Colonic mucosa (tissue), 4 donors: ENCODE data around the gene MRTFA. TPM values are rescaled to one million over a fixed set of nuclear protein-coding genes. Genes with fewer than 3 reads are reported as not detected.
A peak's percentile ranks its signal among the peaks of the same experiment; 100 is the strongest.
"Not testable (repeated sequence)": the region's sequence is repeated elsewhere in the genome, so short reads cannot be mapped to it uniquely, and the experiment has no call there.

Source experiments
- DNase-seq: peaks from one replicate; pipeline ENCODE4 v3.0.0-alpha.2; 2020
- H3K27ac ChIP-seq: fragments of 200-600 bp; one replicate; pipeline ENCODE4 v1.8.0; 2021
- H3K27me3 ChIP-seq: fragments of 200-600 bp; one replicate; pipeline ENCODE4 v1.8.0; 2021
- H3K36me3 ChIP-seq: fragments of 200-600 bp; one replicate; pipeline ENCODE4 v1.8.0; 2021
- H3K4me1 ChIP-seq: fragments of 200-600 bp; one replicate; pipeline ENCODE4 v1.8.0; 2021; ENCODE audit warnings: mild to moderate bottlenecking
- H3K4me3 ChIP-seq: fragments of 200-600 bp; one replicate; pipeline ENCODE4 v1.8.0; 2021
- H3K9ac ChIP-seq, 2 donors: one replicate each; pipeline ENCODE4 v1.7.0; 2013; ENCODE audit warnings: control low read depth in 2 of 2, low read depth in 2 of 2, low read length in 2 of 2
- H3K9me3 ChIP-seq: fragments of 200-600 bp; one replicate; pipeline ENCODE4 v1.8.0; 2021
- CTCF ChIP-seq: fragments of 200-600 bp; IDR thresholded peaks from one replicate; pipeline ENCODE4 v1.8.0; 2022; ENCODE audit warnings: antibody characterized with exemption, mild to moderate bottlenecking
- intact Hi-C: fragments of 100-400 bp; cut with DNase I; formaldehyde crosslinking; loops from one replicate; pipeline ENCODE4 v1.14.1; 2022
- total RNA-seq, 2 donors: library from RNA; stranded (reverse); fragmentation: NEBNext Ultra II Directional in 1 of 2; extraction: Animal tissue kit (Norgen Biotek cat#: 25700) in 1 of 2; gene quantifications; one replicate each; pipeline ENCODE4 v1.2.1, GENCODE V29; 2021
- donor health status: healthy.
- donor health status: DM: no; HTN: no; CAD: no.
- donor health status: DM: no; HTN: no; CAD: no.

MRTFA gene
- total RNA-seq, 2 donors from 2014 or later, result 31.9 to 35.6 TPM

GRCh38 chr22:40659166-40659565 is 22.6 kb upstream of the MRTFA start:
- no peaks in the 10 kb centered on the region for H3K4me1 ChIP-seq
- H3K9ac ChIP-seq, result no peak overlapping the region
- no peak for DNase-seq
- H3K4me3 ChIP-seq, result no peak overlapping the region
- no peak for TF ChIP-seq CTCF
- H3K27me3 ChIP-seq, result no peaks in the 10 kb centered on the region
- no peak overlapping the region for H3K27ac ChIP-seq
- no peaks in the 10 kb centered on the region for H3K36me3 ChIP-seq
- H3K9me3 ChIP-seq, result no peaks in the 10 kb centered on the region
- intact Hi-C loops, result no loop called here

DNA sequence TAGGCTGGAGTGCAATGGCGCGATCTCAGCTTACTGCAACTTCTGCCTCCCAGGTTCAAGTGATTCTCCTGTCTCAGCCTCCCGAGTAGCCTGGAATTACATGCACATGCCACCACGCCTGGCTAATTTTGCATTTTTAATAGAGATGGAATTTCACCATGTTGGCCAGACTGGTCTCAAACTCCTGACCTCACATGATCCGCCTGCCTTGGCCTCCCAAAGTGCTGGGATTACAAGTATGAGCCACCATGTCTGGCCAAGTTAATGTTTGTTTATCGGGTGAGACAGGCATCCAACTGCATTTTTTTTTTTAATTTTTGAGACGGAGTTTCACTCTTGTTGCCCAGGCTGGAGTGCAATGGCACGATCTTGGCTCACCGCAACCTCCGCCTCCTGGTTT is 20.1 kb upstream of the MRTFA start:
- H3K27ac ChIP-seq, H3K27me3 ChIP-seq, H3K36me3 ChIP-seq, H3K4me1 ChIP-seq, DNase-seq, H3K4me3 ChIP-seq, H3K9ac ChIP-seq, H3K9me3 ChIP-seq, intact Hi-C loops: not testable (repeated sequence)

DNA sequence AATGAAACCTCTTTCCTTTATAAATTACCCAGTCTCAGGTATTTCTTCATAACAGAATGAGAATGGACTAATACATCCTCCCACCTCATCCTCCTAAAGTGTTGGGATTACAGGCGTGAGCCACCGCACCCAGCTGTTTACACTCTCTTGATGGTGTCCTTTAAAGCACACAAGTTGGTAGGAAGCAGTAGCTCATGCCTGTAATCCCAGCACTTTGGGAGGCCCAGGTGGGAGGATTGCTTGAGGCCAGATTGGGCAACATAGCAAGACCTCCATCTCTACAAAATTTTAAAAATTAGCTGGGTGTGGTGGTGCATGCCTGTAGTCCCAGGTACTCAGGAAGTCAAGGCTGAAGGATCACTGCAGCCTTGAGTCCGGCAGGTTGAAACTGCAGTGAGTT is 19.4 kb upstream of the MRTFA start:
- DNase-seq, H3K4me3 ChIP-seq, intact Hi-C loops, H3K27me3 ChIP-seq, H3K4me1 ChIP-seq, H3K9ac ChIP-seq, H3K27ac ChIP-seq, H3K36me3 ChIP-seq, H3K9me3 ChIP-seq: not testable (repeated sequence)

GRCh38 chr22:40654522-40655167 is 18.1 kb upstream of the MRTFA start:
- Histone ChIP-seq H3K9ac (peak overlapping the region; percentile 8 to 40), H3K4me1 (no peaks in the 10 kb centered on the region), H3K4me3 (no peak overlapping the region), H3K27me3 (no peaks in the 10 kb centered on the region), H3K9me3 (no peaks in the 10 kb centered on the region), H3K27ac (no peak overlapping the region), H3K36me3 (no peaks in the 10 kb centered on the region)
- no peak for TF ChIP-seq CTCF
- intact Hi-C loops, result no loop called here
- no peak for DNase-seq

DNA sequence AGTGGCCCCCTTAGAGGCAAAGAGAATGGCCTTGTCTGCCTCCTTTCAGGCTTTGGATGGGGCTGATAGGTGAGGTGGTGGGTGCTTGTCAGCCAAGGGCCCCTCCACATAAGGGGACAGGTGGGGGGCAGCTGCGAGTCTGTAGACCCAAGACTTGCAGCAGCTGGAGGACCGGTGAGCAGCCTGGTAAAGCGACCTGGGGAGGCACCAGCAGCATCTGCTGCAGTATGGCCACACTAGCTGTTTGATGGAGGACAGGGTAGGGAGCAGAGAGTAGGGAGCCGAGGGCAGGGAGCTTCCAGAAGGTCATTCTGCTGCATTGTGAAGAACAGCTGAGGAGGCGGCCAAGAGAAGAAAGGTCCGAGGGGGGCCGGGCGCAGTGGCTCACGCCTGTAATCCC is 16.8 kb upstream of the MRTFA start:
- no peak overlapping the region for H3K9ac ChIP-seq
- intact Hi-C loops, result no loop called here
- DNase-seq, result no peak
- no peaks in the 10 kb centered on the region for H3K9me3 ChIP-seq
- no peak for TF ChIP-seq CTCF
- no peak overlapping the region for H3K27ac ChIP-seq
- H3K4me3 ChIP-seq, result no peak overlapping the region
- H3K27me3 ChIP-seq, result no peaks in the 10 kb centered on the region
- H3K4me1 ChIP-seq, result no peaks in the 10 kb centered on the region
- no peaks in the 10 kb centered on the region for H3K36me3 ChIP-seq

DNA sequence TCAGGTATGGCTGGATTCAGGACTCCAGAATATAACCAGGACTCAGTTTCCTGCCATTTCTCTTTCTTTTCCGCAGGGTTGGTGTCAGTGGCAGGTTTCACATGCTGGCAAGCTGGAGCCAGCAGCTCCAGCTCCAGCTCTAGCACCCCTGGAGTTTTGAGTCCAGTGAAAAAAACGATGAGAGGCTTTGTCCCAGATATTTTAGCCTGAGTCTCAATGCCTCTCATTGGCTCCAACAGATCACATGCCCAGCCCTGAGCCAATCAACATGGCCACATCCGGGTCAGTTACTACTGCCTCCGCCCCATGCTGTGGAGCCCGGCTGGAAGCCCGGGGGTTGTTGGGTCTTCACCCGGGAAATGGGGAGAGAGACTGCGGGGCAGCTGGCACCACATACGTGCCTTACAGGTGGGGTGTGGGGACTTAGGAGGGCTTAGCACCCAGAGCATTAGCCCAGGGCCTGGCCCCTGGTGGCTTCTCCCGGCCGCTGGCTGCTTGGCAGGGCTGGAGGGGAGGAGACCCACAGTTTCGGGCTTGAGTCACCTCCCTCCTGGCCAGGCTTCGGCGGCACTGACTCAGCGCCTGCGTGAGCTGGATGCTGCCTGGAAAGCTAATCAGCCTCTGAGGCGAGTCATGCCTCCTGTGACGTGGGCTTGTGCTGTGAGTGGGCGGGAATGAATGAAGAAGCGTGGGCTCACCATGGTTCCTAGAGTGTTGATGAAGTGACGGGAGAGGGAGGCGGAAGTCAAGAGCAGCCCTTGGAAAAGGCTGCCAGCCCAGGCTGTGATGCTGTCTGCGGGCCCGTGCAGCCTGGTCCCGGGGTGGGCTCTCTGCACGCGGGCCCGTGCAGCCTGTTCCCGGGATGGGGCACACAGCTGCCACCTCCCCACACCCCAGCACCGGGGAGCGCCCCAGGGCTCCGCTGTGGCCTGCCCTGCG is 15.3 kb upstream of the MRTFA start:
- no peaks in the 10 kb centered on the region for H3K9me3 ChIP-seq
- TF ChIP-seq CTCF, result no peak
- peak overlapping the region; percentile 41 for H3K4me3 ChIP-seq
- peak; percentile 84 for DNase-seq
- H3K4me1 ChIP-seq, result no peaks in the 10 kb centered on the region
- H3K9ac ChIP-seq, result peak overlapping the region; percentile 50 to 72
- intact Hi-C loops, result no loop called here
- peak overlapping the region; percentile 89 for H3K27ac ChIP-seq
- no peaks in the 10 kb centered on the region for H3K27me3 ChIP-seq
- no peaks in the 10 kb centered on the region for H3K36me3 ChIP-seq
